ENCODE data around the gene TBXAS1. TPM values are rescaled to one million over a fixed set of nuclear protein-coding genes. Genes with fewer than 3 reads are reported as not detected.

TBXAS1 gene
- total and polyA plus RNA-seq, 2 experiments from 2014 or later = 1.3 TPM; not detected in 1

DNA sequence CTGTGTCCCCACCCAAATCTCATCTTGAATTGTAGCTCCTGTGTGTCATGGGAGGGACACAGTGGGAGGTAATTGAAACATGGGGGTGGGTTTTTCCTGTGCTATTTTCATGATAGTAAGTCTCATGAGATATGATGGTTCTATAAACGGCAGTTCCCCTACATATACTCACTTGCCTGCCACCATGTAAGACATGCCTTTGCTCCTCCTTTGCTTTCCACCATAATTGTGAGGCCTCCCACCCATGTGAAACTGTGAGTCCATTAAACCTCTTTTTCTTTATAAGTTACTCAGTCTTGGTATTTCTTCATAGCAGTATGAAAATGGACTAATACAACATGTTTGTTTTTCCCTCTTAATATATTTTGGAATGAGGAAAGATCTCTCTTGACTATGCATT lies 24.5 kb upstream of the TBXAS1 start:
- no peak overlapping the region for H3K27ac ChIP-seq (ENCODE audit: low read depth)
- no peak overlapping the region for H3K4me2 ChIP-seq
- no peaks in the 10 kb centered on the region for H3F3A ChIP-seq (replicated peaks; ENCODE audit: low read depth)
- peaks cover 34% of the 10 kb centered on the region for H3K9me3 Mint-ChIP-seq
- peaks cover 24% of the 10 kb centered on the region for H3K36me3 Mint-ChIP-seq (ENCODE audit: low read depth)
- peaks cover 8% of the 10 kb centered on the region for H3K27me3 Mint-ChIP-seq (ENCODE audit: insufficient read depth, low read depth, poor library complexity)
- no peaks in the 10 kb centered on the region; the same call in 1 of the 2 replicates for H3K36me3 ChIP-seq (ENCODE audit: insufficient read depth)
- no peaks in the 10 kb centered on the region for H4K20me1 ChIP-seq (replicated peaks; ENCODE audit: insufficient read depth)
- no peaks in the 10 kb centered on the region for H3K4me1 Mint-ChIP-seq
- H3K79me2 ChIP-seq (replicated peaks; ENCODE audit: insufficient read depth) = no peaks in the 10 kb centered on the region
- ATAC-seq (no peak), DNase-seq (ENCODE audit: low spot score) (no peak)
- no peak overlapping the region for H3K4me3 Mint-ChIP-seq
- H3K27me3 ChIP-seq (ENCODE audit: insufficient read depth) = no peaks in the 10 kb centered on the region
- H3K27ac Mint-ChIP-seq = no peak overlapping the region
- H3K4me1 ChIP-seq (ENCODE audit: insufficient read depth) = no peaks in the 10 kb centered on the region
- H3K9me2 ChIP-seq (ENCODE audit: insufficient read depth) = peaks cover 4% of the 10 kb centered on the region; the same call in 1 of the 2 replicates
- TF ChIP-seq, protein P1, sequence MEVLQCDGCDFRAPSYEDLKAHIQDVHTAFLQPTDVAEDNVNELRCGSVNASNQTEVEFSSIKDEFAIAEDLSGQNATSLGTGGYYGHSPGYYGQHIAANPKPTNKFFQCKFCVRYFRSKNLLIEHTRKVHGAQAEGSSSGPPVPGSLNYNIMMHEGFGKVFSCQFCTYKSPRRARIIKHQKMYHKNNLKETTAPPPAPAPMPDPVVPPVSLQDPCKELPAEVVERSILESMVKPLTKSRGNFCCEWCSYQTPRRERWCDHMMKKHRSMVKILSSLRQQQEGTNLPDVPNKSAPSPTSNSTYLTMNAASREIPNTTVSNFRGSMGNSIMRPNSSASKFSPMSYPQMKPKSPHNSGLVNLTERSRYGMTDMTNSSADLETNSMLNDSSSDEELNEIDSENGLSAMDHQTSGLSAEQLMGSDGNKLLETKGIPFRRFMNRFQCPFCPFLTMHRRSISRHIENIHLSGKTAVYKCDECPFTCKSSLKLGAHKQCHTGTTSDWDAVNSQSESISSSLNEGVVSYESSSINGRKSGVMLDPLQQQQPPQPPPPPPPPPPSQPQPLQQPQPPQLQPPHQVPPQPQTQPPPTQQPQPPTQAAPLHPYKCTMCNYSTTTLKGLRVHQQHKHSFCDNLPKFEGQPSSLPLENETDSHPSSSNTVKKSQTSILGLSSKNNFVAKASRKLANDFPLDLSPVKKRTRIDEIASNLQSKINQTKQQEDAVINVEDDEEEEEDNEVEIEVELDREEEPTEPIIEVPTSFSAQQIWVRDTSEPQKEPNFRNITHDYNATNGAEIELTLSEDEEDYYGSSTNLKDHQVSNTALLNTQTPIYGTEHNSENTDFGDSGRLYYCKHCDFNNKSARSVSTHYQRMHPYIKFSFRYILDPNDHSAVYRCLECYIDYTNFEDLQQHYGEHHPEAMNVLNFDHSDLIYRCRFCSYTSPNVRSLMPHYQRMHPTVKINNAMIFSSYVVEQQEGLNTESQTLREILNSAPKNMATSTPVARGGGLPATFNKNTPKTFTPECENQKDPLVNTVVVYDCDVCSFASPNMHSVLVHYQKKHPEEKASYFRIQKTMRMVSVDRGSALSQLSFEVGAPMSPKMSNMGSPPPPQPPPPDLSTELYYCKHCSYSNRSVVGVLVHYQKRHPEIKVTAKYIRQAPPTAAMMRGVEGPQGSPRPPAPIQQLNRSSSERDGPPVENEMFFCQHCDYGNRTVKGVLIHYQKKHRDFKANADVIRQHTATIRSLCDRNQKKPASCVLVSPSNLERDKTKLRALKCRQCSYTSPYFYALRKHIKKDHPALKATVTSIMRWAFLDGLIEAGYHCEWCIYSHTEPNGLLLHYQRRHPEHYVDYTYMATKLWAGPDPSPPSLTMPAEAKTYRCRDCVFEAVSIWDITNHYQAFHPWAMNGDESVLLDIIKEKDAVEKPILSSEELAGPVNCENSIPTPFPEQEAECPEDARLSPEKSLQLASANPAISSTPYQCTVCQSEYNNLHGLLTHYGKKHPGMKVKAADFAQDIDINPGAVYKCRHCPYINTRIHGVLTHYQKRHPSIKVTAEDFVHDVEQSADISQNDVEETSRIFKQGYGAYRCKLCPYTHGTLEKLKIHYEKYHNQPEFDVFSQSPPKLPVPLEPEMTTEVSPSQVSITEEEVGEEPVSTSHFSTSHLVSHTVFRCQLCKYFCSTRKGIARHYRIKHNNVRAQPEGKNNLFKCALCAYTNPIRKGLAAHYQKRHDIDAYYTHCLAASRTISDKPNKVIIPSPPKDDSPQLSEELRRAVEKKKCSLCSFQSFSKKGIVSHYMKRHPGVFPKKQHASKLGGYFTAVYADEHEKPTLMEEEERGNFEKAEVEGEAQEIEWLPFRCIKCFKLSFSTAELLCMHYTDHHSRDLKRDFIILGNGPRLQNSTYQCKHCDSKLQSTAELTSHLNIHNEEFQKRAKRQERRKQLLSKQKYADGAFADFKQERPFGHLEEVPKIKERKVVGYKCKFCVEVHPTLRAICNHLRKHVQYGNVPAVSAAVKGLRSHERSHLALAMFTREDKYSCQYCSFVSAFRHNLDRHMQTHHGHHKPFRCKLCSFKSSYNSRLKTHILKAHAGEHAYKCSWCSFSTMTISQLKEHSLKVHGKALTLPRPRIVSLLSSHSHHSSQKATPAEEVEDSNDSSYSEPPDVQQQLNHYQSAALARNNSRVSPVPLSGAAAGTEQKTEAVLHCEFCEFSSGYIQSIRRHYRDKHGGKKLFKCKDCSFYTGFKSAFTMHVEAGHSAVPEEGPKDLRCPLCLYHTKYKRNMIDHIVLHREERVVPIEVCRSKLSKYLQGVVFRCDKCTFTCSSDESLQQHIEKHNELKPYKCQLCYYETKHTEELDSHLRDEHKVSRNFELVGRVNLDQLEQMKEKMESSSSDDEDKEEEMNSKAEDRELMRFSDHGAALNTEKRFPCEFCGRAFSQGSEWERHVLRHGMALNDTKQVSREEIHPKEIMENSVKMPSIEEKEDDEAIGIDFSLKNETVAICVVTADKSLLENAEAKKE (CRISPR knock-in tag; IDR thresholded peaks at IDR 0.05) = no peak
- TF ChIP-seq, protein P2, sequence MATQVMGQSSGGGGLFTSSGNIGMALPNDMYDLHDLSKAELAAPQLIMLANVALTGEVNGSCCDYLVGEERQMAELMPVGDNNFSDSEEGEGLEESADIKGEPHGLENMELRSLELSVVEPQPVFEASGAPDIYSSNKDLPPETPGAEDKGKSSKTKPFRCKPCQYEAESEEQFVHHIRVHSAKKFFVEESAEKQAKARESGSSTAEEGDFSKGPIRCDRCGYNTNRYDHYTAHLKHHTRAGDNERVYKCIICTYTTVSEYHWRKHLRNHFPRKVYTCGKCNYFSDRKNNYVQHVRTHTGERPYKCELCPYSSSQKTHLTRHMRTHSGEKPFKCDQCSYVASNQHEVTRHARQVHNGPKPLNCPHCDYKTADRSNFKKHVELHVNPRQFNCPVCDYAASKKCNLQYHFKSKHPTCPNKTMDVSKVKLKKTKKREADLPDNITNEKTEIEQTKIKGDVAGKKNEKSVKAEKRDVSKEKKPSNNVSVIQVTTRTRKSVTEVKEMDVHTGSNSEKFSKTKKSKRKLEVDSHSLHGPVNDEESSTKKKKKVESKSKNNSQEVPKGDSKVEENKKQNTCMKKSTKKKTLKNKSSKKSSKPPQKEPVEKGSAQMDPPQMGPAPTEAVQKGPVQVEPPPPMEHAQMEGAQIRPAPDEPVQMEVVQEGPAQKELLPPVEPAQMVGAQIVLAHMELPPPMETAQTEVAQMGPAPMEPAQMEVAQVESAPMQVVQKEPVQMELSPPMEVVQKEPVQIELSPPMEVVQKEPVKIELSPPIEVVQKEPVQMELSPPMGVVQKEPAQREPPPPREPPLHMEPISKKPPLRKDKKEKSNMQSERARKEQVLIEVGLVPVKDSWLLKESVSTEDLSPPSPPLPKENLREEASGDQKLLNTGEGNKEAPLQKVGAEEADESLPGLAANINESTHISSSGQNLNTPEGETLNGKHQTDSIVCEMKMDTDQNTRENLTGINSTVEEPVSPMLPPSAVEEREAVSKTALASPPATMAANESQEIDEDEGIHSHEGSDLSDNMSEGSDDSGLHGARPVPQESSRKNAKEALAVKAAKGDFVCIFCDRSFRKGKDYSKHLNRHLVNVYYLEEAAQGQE (IDR thresholded peaks at IDR 0.05; ENCODE audit: unreplicated experiment) = no peak
- TF ChIP-seq CTCF (conservative IDR thresholded peaks at IDR 0.05; ENCODE audit: low read depth in 2 of 2) = no peak
- TF ChIP-seq CREB1 (CRISPR knock-in tag; IDR thresholded peaks at IDR 0.05; ENCODE audit: low read depth) = no peak
- TF ChIP-seq POLR2AphosphoS5 (IDR thresholded peaks at IDR 0.05; ENCODE audit: low read depth) = no peak
- TF ChIP-seq EZH2phosphoT487 (IDR thresholded peaks at IDR 0.05; ENCODE audit: unreplicated experiment) = no peak
- TF ChIP-seq ZNF331 (CRISPR knock-in tag; IDR thresholded peaks at IDR 0.05; ENCODE audit: low read depth) = no peak
- no peak for TF ChIP-seq EZH2 (IDR thresholded peaks at IDR 0.05; ENCODE audit: low read depth, unreplicated experiment)
- TF ChIP-seq JUNB (IDR thresholded peaks at IDR 0.05; ENCODE audit: unreplicated experiment) = no peak
- TF ChIP-seq ZNF114 (CRISPR knock-in tag; IDR thresholded peaks at IDR 0.05) = no peak
- no peak for TF ChIP-seq STAT1 (IDR thresholded peaks at IDR 0.05; ENCODE audit: unreplicated experiment)
- no peak for TF ChIP-seq ETS1 (IDR thresholded peaks at IDR 0.05)
- TF ChIP-seq NANOG (IDR thresholded peaks at IDR 0.05; ENCODE audit: borderline replicate concordance) = no peak
- no peak overlapping the region for H2AFZ ChIP-seq
- no peak overlapping the region for H3K4me3 ChIP-seq
